Islet precursor cell (in vitro differentiated cells): ENCODE results near the gene ZFP36.
"Not testable (repeated sequence)": the region's sequence is repeated elsewhere in the genome, so short reads cannot be mapped to it uniquely, and the experiment has no call there.

ENCODE experiments used
- DNase-seq: peaks from one replicate; pipeline ENCODE4 v3.0.0-alpha.2; 2018

The ZFP36 gene, protein sequence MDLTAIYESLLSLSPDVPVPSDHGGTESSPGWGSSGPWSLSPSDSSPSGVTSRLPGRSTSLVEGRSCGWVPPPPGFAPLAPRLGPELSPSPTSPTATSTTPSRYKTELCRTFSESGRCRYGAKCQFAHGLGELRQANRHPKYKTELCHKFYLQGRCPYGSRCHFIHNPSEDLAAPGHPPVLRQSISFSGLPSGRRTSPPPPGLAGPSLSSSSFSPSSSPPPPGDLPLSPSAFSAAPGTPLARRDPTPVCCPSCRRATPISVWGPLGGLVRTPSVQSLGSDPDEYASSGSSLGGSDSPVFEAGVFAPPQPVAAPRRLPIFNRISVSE

DNA sequence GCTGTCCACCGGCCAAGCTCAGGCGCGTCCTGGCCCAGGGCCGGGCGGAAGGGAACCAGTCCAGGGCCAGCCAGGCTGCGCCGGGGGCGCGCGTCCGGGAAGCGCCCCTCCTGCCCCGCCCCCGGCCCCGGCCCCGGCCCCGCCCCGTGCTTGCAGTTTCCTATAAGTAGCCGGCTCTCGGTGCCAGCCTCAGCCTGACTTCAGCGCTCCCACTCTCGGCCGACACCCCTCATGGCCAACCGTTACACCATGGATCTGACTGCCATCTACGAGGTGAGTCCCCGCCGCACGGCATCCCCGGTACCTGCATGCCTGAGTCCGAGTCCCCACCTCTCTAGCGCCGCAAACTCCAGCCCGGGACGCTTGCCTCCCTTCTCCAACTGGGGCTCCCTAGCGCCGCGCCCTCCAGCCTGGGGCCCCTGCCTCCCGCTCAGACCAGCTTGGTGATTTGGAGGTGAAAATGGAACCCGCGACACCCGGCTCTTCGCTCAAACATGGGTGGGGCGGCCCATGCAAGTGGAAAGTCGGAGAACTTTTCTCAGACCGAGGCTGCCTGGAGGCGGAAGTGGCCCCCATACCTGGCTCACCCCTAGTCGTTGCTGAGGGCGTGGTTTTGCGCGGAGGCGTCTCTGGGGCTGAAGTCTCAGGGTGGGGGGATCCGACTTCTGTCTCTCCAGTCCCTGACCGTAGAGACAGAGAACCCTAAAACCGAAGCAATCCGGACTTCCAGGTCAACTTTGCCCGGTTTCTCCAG lies at the start of gene ZFP36:
Gene ZFP36, plus strand, starts transcription at position 192 of the 754 bp plus-strand sequence. Its CDS starts 58 bp downstream, at position 250.
- peak; percentile 93 for DNase-seq

DNA sequence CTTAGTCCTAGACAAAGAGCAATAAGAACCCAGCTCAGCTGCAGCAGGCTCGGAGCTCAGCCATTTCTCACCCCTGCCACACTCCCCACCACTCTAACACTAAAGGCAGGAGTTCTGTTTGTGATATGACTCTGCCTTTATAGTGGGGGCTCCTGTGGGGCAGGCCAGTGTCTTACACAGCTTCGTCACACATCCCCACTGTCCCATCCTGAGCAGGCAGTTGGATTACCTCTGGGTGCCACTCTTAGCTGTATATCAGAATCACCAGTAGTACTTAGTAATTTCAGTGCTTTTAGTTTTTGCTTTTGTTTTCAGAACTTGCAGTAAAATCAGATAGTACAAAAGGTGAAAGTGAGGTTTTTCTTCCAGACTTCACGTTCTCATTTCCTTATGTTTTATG lies 47.6 kb upstream of the ZFP36 start:
- no peak for DNase-seq

DNA sequence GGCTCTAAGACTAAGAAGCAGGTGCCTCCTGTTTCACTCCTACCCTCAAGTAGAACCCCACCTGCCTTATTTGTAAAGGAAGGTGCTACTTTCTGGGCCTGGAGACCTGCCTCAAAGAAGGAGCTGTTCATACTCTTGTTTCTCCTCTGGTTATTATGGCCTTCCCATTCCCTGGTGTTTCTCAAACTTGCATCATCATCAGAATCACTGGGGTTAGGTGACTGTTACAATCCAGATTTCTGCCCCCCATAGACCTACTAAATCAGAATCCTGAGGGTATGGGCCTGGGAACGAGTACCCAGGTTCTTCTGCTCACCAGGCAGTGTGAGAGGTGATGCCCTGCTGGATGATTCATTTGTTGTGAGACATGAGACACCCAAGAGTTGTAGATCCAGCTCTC lies 46.0 kb upstream of the ZFP36 start:
- no peak for DNase-seq

DNA sequence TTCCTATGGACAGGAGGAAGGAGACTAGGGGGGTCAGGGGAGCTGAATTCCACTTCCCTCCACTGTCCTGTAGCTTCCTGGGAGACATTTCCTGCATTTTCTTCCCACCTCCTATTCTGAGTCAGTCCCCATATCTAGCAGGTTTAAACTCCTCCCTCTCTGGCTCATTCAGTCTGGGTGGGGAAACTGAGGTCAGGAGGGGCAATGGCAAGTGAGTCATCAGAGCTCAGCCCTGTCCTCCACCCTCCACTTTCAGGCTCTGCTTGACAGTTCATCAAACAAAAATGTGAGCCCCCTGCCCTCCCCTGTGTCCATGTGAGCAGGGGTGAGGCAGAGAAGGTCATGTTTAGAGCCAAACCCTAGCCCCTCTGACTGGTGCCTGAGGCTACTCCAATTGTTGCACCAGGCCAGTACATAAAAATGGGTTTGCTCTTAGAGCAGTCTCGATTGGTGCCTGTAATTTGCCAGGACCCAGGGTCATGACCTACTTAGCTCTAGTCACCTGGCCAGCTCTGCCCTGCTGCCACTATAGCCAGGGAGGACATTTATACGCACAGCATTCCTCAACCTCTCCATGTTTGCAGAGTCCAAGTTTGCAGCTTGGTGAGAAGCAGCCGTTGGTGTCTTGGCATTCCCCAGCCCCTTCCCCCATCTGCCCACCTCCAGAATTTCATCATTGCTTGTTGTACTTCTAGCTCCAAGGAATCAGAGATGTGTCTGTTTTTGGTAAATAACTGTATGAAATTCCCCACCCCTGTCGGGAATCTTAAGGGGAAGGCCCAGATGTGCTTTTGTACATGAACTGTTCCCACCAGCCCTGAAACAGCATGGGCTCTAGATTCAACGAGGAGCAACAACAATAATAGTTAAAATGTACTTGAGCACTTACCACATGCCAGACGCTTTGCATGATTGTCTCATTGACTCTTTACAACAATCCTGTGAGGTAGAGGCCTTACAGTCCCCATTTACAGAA lies 43.7 kb upstream of the ZFP36 start:
- DNase-seq = peak; percentile 69

DNA sequence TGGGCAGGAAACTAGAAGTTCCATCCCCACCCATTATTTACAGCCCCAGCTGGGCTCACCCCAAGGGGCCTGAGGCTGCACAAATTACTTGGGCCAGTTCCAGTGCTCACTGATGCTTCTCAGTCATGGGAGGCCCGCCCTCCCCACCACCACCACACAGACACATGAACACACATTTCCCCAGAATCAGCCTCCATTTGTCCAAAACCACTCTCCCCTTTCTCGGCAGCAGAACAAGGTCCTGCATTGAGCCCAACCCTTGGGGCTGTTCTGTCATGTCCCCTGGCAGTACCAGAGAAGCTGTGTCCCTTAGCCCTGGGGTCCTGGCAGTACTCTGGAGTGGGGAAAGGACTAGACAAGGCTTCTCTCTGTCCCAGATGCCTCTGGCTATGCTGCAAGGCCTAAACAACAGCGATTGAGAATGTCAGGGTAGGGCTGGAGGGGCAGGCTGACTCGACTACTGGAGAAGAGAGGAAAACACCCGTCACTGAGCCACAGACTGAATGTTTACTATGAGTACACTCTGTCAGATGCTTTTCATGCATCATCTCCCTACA lies 42.7 kb upstream of the ZFP36 start:
- DNase-seq = no peak

DNA sequence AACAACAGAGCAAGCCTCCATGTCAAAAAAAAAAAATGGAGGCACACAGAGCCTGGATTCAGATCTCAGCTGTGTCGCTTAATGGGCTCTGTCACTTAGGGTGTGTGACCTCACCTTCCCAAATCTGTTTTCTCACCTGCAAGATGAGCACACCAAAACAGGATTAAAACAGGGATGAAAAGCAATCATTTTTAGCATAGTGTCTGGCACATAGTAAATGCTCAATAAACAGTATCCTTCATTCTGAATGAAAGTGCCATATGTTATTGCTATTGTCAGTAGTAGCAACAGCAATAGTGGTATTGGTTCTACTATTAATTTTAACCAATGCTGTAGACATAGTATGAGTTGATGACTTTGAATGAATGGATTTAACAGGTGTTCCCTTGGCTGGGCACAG lies 41.1 kb upstream of the ZFP36 start:
- DNase-seq = no peak

DNA sequence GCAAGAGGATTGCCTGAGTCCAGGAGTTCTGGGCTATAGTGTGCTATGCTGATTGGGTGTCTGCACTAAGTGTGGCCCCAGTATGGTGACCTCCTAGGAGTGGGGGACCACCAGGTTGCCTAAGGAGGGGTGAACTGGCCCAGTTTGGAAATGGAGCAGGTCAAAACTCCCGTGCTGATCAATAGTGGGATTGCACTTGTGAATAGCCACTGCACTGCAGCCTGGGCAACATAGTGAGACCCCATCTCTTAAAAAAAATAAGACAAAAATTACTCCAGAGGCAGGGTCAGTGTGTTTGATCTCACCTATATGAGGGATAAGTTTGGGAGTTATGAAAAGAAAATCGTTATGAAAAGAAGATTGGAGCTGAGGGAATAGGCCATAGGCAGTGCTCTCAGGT lies 37.4 kb upstream of the ZFP36 start:
- no peak for DNase-seq

DNA sequence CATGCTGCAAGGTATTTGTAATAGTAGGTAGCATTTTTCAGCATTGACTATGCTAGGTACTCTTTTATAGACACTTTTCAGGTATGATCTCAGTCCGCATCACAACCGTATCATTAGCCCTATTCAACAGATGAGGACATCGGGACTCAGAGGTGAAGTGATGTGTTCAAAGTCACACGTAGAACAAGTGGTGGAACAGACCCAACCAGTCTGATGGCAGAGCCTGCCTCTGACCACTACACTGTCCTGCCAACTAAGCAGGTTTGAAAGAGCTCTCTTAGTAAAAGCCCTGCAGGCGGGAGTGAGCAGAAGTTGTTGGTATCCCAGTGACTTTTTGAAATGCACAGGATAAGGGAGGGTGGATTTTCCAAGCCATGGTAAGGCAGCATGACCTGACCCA lies 35.9 kb upstream of the ZFP36 start:
- DNase-seq = no peak

DNA sequence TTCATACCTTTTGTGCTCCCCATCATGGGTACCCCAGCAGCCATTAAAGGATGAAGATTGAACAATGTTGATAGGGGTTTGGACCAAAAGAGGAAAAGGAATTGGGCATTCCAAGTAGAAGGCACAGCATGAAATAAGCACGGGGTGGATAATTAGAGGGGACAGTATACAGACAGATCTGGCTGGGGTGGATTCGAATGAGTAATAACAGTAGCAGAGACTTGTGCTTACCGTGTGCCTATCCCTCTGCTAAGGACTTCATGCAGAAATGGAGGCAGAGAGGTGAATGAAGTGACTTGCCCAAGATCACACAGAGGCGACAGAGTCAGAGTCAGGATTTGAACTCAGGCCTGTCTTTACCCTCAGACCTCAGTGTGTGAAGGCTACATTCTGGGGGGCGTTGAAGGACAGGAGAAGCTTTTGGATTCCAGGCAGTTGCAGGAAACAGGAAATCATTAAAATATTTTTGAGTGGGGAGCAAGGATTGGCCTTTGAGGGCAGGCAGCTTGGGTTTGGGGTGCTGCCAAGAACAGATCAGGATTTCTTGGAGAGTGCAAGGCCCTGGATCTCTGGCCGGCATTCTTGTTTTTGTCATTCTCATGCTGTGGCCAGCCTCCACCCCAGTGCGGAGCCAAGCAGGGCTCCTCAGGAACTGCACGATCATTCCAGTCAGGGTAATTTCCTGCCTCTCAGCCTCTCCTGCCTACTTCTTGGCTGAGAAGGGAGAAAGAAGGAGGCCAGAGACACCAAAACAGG lies 34.4 kb upstream of the ZFP36 start:
- no peak for DNase-seq

DNA sequence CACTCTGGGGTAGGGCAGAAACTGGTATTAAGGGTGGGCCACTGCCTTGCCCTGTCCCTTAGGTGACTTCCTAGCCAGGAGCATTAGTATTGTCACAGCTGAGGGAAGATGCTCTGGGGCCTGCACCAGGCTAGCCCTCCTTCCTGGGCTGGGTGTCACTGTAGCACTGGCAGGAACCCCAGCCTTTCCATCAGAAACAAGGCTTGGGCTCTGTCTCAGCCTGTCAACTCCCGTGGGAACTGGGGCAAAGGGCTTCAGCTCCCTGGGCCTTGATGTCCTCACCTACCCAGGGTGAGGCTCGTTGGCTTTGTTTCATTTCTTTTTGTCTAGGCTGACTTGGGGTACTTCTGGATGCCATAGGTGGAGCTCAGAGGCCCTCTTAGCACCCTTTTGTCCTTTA lies 33.7 kb upstream of the ZFP36 start:
- DNase-seq = no peak

DNA sequence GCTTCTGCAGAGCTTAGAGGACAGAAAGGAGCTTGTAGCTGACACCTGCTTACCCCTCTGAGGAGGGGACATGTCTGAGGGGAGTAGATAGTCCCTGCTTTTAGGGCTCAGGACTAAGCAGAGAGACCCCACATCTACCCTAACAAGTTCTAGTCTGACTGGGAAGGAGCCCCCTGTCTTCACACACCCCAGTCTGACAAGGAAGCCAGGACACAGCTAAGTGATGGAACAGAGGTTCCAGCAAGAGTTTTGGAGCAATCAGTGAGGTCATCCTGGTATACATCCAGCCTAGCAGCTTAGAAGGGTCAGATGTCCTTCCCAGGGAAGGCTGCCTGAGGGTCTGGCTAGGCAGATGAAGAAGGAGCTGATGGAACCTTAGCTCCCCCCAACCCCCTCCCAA lies 30.7 kb upstream of the ZFP36 start:
- DNase-seq = no peak

DNA sequence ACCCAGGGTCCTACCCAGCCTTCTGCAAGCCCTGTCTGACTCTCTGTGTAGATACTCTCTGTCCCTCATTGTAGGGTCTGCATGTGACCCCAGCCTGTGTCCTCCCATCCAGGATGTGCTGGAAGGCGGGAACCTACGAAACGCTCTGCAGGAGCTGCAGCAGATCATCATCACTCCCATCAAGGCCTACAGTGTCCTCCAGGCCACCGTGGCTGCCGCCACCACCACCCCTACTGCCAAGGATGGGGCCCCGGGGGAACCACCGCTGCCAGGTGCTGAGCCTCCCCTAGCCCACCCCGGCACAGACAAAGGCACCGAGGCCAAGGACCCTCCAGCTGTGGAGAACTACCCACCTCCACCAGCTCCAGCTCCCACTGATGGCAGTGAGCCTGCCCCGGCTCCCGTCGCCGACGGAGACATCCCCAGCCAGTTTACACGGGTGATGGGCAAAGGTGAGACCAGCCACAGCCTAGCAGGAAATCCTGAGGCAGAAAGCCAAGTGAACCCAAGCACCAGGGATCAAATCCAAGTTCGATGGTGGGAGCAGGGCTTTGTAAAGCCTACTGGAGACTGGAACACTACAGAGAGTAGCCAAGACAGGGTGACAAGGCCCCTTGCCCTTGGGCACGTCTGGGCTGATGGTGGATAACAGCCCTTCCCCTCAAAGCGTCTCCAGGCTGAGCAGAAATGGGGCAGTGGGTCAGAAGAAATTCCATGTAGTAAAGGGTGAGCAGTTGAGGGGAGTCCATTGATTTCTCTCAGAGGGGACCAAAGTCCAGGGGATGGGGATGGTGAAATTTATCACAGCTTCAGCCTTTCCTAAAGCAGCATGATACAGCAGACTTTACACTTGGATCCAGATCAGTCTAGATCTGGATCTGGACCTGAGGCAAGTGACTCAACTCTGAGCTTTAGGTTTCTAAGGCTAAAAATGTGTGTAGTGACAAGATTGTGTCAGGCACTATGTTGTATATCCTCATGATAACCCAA lies 29.0 kb upstream of the ZFP36 start:
- DNase-seq = no peak

DNA sequence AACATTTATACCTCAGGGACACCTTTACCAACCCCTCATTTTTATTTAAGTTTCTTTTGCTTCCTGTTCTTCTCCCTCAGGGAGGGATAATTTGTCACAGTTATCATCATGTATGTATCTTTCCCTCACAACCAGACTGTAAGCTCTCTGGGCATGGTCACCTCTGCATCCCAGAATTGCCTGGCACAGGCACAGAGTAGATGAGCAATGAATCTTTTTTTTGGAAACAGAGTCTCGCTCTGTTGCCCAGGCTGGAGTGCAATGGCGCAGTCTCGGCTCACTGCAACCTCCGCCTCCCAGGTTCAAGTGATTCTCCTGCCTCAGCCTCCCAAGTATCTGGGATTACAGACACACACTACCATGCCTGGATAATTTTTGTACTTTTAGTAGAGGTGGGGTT lies 27.3 kb upstream of the ZFP36 start:
- not testable (repeated sequence) for DNase-seq

DNA sequence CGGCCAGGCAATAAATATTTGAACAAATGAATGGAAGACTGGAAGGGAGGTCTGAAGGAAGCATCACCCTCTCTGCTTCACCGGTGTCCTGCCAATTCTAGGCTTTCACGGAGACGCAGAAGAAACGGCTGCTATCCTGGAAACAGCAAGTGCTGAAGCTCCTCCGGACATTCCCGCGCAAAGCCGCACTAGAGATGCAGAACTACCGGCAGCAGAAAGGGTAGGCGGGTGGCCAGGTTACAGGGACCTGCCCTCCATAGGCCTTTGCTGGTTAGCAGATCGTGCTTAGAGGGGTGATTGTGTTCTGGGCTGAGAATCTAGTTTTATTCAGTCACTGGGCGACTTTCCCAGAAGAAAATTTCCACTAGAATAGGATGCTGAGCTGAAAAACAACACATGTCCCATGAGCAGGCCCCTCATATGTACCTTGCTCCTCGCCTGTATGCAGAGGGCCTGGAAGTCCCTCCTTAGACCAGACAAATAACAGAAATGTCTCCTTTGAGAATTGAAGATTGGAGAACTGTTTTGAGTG lies 26.7 kb upstream of the ZFP36 start:
- DNase-seq = no peak

DNA sequence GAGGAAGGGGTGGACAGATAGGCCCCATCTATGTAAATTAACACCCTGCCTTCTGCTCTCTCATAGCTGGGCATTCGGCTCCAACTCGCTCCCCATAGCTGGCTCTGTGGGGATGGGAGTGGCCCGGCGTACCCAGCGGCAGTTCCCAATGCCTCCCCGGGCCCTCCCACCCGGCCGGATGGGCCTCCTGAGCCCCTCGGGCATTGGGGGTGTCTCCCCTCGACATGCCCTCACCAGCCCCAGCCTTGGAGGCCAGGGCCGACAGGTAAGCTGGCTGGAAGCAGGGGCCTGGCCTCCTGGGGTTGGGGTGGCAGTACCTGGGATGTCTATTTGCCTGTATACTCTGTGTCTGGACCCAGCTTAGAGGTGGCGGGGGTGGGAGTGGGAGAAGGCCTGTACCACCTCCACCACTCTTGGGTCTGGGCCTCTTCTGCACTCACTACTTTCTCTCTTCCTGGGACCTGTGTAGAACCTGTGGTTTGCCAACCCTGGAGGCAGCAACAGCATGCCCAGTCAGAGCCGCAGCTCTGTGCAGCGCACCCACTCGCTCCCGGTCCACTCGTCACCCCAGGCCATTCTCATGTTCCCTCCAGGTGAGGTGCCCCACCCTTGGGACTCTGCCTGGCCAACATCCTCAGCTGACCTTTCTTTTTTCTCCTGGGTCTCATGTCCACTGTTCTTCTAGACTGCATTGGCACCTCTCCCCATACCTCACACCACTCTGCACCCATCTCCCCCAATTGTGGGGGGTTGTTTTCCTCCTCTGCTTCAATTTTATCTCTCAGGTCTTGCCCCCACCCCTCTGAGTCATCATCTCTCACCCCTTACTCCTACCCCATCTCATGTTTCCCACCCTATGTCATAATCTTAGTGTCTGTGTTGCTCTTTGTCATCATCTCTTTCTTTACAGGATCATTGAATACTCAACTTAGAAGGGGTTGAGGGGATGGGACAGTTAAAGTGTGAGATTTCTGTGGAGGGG lies 25.8 kb upstream of the ZFP36 start:
- DNase-seq = no peak

DNA sequence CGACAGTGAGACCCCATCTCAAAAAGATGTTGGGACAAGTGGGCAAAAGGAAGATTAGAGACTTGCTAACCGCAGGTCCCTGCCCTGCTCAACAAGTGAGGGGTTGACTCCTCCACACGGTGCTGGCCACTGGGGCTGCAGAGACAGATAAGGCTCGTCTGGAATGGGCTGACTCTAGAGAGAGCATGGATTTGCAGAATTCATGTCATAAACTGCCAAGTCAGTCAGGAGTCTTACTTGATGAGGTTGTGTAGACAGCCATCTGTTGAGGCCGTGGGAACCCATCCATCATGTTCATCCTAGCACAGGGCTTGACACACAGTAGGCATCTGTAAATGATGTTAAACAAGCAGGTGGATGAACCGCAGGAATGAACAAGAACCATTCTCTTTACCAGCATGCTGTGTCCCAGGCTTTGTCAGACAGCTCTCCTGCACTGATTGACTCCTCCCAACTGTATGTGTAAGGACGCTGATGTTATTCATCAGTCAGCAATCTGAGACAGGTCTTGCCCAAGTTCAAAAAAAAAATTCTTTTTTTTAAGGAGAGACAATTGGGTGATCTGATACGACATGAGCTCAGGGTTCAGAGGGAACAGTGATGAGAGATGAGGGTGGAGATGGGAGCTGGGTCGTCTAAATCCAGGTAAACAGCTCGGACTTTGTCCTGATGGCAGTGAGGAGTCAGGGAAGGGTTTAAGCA lies 24.6 kb upstream of the ZFP36 start:
- no peak for DNase-seq

DNA sequence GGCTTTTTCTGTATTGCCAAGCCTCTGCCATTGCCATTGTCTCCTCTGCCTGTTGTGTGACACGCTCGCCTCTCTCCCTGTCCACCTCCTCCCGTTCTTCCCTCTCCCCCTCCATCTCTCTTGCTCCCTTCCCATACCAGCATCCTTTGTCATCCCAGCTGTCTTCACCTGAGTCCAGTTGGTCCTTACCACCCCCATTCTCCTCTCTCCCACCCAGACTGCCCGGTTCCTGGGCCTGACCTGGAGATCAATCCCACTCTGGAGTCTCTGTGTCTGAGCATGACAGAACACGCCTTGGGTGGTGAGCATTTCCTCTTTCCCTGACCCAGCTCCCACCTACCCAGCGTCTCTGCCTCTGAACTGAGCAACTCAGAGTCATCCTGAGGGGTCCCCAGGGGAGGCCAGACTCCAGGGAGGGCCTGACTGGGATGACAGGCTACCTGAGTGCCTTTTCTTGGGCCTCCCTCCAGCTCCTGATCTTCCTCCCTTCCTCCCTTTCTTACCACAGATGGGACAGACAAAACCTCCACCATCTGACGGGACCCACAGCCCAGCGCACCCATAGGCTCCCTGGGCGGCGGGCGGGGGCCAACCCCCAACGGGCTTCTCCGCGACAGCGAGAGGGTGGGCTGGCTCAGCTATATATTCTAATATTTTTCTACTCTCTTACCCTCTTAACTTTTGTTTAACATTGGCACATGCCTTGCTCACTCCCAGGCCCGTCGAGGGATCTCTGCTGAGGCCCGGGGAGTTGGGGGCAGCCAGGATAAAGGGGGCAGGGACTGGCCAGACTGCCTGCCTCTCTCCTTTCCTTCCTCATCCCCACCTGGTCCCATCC lies 23.4 kb upstream of the ZFP36 start:
- no peak for DNase-seq
